ENCODE results near the gene LZTS2.

LZTS2 gene

DNA sequence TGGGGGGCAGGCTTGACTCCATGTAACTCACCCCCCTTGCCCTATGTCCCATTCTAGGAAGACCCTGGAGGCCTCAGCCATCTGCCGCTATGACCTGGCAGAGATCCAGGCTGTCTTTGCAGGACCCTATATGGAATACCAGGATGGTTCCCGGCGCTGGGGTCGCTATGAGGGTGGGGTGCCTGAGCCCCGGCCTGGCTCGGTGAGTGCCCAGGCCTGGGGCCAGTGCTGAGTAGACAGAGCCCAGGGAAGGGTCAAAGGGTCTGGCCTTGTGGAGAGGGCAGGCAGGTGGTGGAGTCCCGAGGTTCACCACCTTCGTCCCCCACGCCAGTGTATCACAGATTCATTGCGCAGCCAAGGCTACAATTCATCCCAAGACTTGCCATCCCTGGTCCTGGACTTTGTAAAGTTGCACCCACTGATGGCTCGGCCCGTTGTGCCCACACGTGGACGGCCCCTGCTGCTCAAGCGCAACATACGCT lies 19.8 kb upstream of the LZTS2 start:
- DNase-seq (ENCODE audit: extremely low read depth, low read depth), result no peak
- no peak overlapping the region for H3K4me3 ChIP-seq (replicated peaks; ENCODE audit: low read depth, low read length)
- TF ChIP-seq CTCF (IDR thresholded peaks at IDR 0.05; ENCODE audit: low read depth, low read length, missing control alignments), result no peak

- TF ChIP-seq CTCF (IDR thresholded peaks at IDR 0.05; ENCODE audit: low read depth, low read length, missing control alignments), result no peak
- DNase-seq (ENCODE audit: extremely low read depth, low read depth), result no peak
- H3K4me3 ChIP-seq (replicated peaks; ENCODE audit: low read depth, low read length), result no peak overlapping the region
Observed at GRCh38 chr10:100980311-100980710, 19.3 kb upstream of the LZTS2 start.

DNA sequence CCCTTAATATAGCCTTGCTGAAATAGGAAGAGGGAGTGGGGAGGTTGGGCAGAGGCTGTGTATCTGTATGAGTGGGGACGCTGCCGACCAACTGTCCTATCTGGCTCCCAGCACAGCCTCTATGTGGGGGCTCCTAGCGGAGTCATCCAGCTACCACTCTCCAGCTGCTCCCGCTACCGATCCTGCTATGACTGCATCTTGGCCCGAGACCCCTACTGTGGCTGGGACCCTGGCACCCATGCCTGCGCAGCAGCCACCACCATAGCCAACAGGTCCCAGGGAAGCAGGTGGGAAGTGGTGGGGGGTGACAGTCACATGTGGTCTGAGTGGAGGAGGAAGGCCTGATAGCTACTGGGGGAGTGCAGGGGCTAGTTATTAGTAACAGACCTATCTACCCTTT lies 18.9 kb upstream of the LZTS2 start:
- no peak for DNase-seq (ENCODE audit: extremely low read depth, low read depth)
- H3K4me3 ChIP-seq (replicated peaks; ENCODE audit: low read depth, low read length), result no peak overlapping the region
- TF ChIP-seq CTCF (IDR thresholded peaks at IDR 0.05; ENCODE audit: low read depth, low read length, missing control alignments), result no peak

DNA sequence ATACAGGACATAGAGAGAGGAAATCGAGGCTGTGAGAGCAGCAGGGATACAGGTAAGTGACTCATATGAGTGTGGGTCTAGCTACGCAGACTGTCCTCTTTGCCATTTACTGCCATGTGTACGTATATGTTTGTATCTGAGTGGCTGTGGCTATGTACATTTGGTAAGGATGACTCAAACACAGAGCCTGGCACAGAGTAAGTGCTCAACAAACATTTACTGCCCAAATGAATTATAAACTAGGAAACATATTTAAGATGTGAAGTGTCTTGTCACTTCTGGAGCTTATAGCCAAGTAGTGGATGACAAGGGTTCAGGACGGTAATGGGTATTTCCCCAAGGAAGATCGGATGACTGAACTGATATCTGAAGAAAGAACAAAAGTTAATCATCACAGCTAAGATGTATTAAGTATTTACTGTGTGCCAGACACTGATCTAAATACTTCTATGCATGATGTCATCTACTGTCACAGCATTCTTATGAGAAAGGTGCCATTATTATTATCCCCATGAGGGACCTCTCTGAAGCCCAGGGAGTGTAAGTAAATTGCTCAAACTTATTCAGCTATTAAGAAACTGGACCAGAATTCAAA lies 18.3 kb upstream of the LZTS2 start:
- DNase-seq (ENCODE audit: extremely low read depth, low read depth), result no peak
- H3K4me3 ChIP-seq (replicated peaks; ENCODE audit: low read depth, low read length), result no peak overlapping the region
- TF ChIP-seq CTCF (IDR thresholded peaks at IDR 0.05; ENCODE audit: low read depth, low read length, missing control alignments), result no peak

GRCh38 chr10:100982916-100983830 lies 16.4 kb upstream of the LZTS2 start:
- TF ChIP-seq CTCF (IDR thresholded peaks at IDR 0.05; ENCODE audit: low read depth, low read length, missing control alignments), result no peak
- no peak for DNase-seq (ENCODE audit: extremely low read depth, low read depth)
- no peak overlapping the region for H3K4me3 ChIP-seq (replicated peaks; ENCODE audit: low read depth, low read length)

DNA sequence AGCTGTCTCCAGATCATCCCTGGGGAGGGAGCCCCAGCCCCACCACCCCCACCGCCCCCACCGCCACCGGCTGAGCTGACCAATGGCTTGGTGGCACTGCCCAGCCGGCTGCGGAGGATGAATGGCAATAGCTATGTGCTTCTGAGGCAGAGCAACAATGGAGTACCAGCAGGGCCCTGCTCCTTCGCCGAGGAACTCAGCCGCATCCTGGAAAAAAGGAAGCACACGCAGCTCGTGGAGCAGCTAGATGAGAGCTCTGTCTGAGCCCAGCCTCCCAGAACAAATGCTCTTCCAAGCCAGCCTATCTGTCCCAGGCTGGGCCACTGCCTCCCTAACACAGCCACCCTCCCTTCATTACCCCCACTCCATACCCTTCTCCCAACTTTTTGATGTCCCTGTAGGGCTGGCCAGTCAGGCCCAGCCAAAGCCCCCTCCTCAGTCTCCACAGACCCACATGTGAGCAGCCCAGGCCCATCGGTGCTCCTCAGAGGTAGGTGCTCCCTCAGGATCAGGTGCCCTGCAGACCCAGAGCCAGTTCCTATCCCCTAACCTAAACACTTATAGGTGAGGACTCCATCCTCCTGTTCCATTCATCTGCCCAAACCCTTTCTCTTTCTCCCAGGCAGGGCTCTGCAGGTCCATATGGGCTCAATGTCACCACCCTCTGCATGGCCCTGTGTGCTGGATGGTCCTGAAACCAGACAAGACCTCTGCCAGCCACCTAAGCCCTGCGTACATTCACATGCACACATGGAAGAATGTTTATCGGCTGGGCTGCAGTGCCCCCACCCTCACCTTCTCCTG lies 15.5 kb upstream of the LZTS2 start:
- TF ChIP-seq CTCF (IDR thresholded peaks at IDR 0.05; ENCODE audit: low read depth, low read length, missing control alignments), result no peak
- no peak for DNase-seq (ENCODE audit: extremely low read depth, low read depth)
- H3K4me3 ChIP-seq (replicated peaks; ENCODE audit: low read depth, low read length), result no peak overlapping the region
